IMR-90 (cell line): ENCODE results near the gene LTO1. TPM values are rescaled to one million over a fixed set of nuclear protein-coding genes. Genes with fewer than 3 reads are reported as not detected.

ENCODE experiments used
- ATAC-seq: fragments of 200-7000 bp; cut with Tn5 transposase; 2 replicates; pipeline ENCODE4 v1.9.1; 2020; ENCODE audit warnings: low read depth, mild to moderate bottlenecking, moderate library complexity
- BruUV-seq: library from RNA; stranded (reverse); fragments of 400-500 nt; replicated peaks from 2 replicates; lab custom pipeline; 2021; lab: Mats Ljungman, UMichigan
- CTCF ChIA-PET: fragments of 300-600 bp; formaldehyde crosslinking; extraction: SDS; loops from one replicate; lab custom pipeline; 2021; ENCODE audit warnings: antibody characterized with exemption; lab: Yijun Ruan, JAX
- POLR2A ChIA-PET: fragments of 300-600 bp; sonication (Branson Sonifier 250); formaldehyde crosslinking; loops from one replicate; lab custom pipeline; 2022; ENCODE audit warnings: antibody characterized with exemption; ENCODE audit not compliant: unreplicated experiment; lab: Charles Lee
- DNase-seq: peaks from one replicate; pipeline ENCODE4 v3.0.0; 2013
- H2AFZ ChIP-seq: replicated peaks from 2 replicates; pipeline ENCODE3; 2013; ENCODE audit warnings: low read length, mild to moderate bottlenecking; ENCODE audit not compliant: poor library complexity
- H2AK5ac ChIP-seq: 2 replicates; pipeline ENCODE4 v1.6.1; 2013; ENCODE audit warnings: low read depth, low read length, inconsistent platforms
- H2AK9ac ChIP-seq: replicated peaks from 2 replicates; pipeline ENCODE3; 2013; ENCODE audit warnings: mild to moderate bottlenecking, low read depth, low read length, moderate library complexity; ENCODE audit not compliant: poor library complexity
- H2BK120ac ChIP-seq: 2 replicates; pipeline ENCODE4 v1.6.1; 2013; ENCODE audit warnings: low read depth, low read length, inconsistent platforms
- H2BK15ac ChIP-seq: 3 replicates; pipeline ENCODE4 v1.6.1; 2013; ENCODE audit warnings: low read depth, low read length, inconsistent platforms
- H2BK20ac ChIP-seq: 2 replicates; pipeline ENCODE4 v1.6.1; 2013; ENCODE audit warnings: low read depth, mild to moderate bottlenecking, inconsistent platforms, low read length, moderate library complexity
- H2BK5ac ChIP-seq: 2 replicates; pipeline ENCODE4 v1.6.1; 2013; ENCODE audit warnings: mild to moderate bottlenecking, low read depth, low read length, inconsistent platforms; ENCODE audit not compliant: poor library complexity, severe bottlenecking
- H3K14ac ChIP-seq: replicated peaks from 2 replicates; pipeline ENCODE4 v1.6.1; 2013; ENCODE audit warnings: low read depth, low read length, inconsistent platforms
- H3K18ac ChIP-seq: 2 replicates; pipeline ENCODE4 v1.6.1; 2013; ENCODE audit warnings: low read depth, low read length, control low read depth
- H3K23ac ChIP-seq: 2 replicates; pipeline ENCODE4 v1.6.1; 2013; ENCODE audit warnings: low read depth, low read length, inconsistent platforms
- H3K27ac ChIP-seq: 2 replicates; pipeline ENCODE4 v1.5.1; 2013; ENCODE audit warnings: mild to moderate bottlenecking, control low read depth, low read length; ENCODE audit not compliant: insufficient read depth
- H3K27me3 ChIP-seq: 2 replicates; pipeline ENCODE4 v1.6.1; 2013; ENCODE audit warnings: low read length; ENCODE audit not compliant: control insufficient read depth, insufficient read depth
- H3K36me3 ChIP-seq: 2 replicates; pipeline ENCODE4 v1.6.1; 2013; ENCODE audit warnings: low read length, mixed read lengths; ENCODE audit not compliant: control insufficient read depth, insufficient read depth
- H3K4ac ChIP-seq: 2 replicates; pipeline ENCODE4 v1.6.1; 2013; ENCODE audit warnings: low read depth, low read length, inconsistent platforms
- H3K4me1 ChIP-seq: 2 replicates; pipeline ENCODE4 v1.6.1; 2013; ENCODE audit warnings: low read length, mixed read lengths; ENCODE audit not compliant: control insufficient read depth, insufficient read depth
- H3K4me2 ChIP-seq: 2 replicates; pipeline ENCODE4 v1.6.1; 2013; ENCODE audit warnings: low read depth, mild to moderate bottlenecking, control low read depth, low read length, moderate library complexity
- H3K4me3 ChIP-seq: 2 replicates; pipeline ENCODE4 v1.5.1; 2013; ENCODE audit warnings: low read depth, mild to moderate bottlenecking, control low read depth, low read length, moderate library complexity; ENCODE audit not compliant: insufficient read depth
- H3K56ac ChIP-seq: 2 replicates; pipeline ENCODE4 v1.6.1; 2013; ENCODE audit warnings: low read length, inconsistent platforms; ENCODE audit not compliant: insufficient read depth; ENCODE audit errors: extremely low read depth
- H3K79me1 ChIP-seq, 2 experiments: 2 replicates each; pipeline ENCODE4 v1.6.1; 2013; ENCODE audit warnings: low read length in 2 of 2, inconsistent platforms in 1 of 2, low read depth in 1 of 2
- H3K9ac ChIP-seq: 2 replicates; pipeline ENCODE4 v1.6.1; 2013; ENCODE audit warnings: low read depth, low read length, control low read depth
- H3K9me1 ChIP-seq: 2 replicates; pipeline ENCODE4 v1.6.1; 2013; ENCODE audit warnings: low read length, inconsistent platforms; ENCODE audit not compliant: insufficient read depth
- H3K9me3 ChIP-seq: 2 replicates; pipeline ENCODE4 v1.6.1; 2013; ENCODE audit warnings: low read length; ENCODE audit not compliant: control insufficient read depth, insufficient read depth
- H4K20me1 ChIP-seq: 2 replicates; pipeline ENCODE4 v1.6.1; 2013; ENCODE audit warnings: low read length, inconsistent platforms; ENCODE audit not compliant: insufficient read depth
- H4K5ac ChIP-seq: 2 replicates; pipeline ENCODE4 v1.6.1; 2013; ENCODE audit warnings: mild to moderate bottlenecking, low read depth, low read length, control low read depth
- H4K8ac ChIP-seq, 2 experiments: 2 replicates each; pipeline ENCODE4 v1.6.1; 2013; ENCODE audit warnings: low read depth in 2 of 2, low read length in 2 of 2, control low read depth in 1 of 2, inconsistent platforms in 1 of 2
- H4K91ac ChIP-seq: 2 replicates; pipeline ENCODE4 v1.6.1; 2013; ENCODE audit warnings: low read depth, low read length, inconsistent platforms; ENCODE audit not compliant: insufficient read depth
- CEBPB ChIP-seq: IDR thresholded peaks from 2 replicates; pipeline ENCODE4 v1.6.1; 2012; ENCODE audit warnings: low read depth, low read length, improper control_type of control experiment
- CHD1 ChIP-seq: IDR thresholded peaks from 2 replicates; pipeline ENCODE4 v1.6.1; 2012; ENCODE audit warnings: low read depth, low read length, improper control_type of control experiment
- CTCF ChIP-seq: conservative IDR thresholded peaks from 2 replicates; pipeline ENCODE4 v1.5.1; 2012; ENCODE audit warnings: mild to moderate bottlenecking, low read depth, low read length, improper control_type of control experiment
- MAZ ChIP-seq: IDR thresholded peaks from 2 replicates; pipeline ENCODE4 v1.6.1; 2012; ENCODE audit warnings: low read depth, mild to moderate bottlenecking, low read length, improper control_type of control experiment, moderate library complexity, borderline replicate concordance
- MXI1 ChIP-seq: IDR thresholded peaks from 2 replicates; pipeline ENCODE4 v1.6.1; 2012; ENCODE audit warnings: low read depth, mild to moderate bottlenecking, low read length, moderate library complexity, borderline replicate concordance
- NFE2L2 ChIP-seq: fragments of 150-350 bp; IDR thresholded peaks from 2 replicates; pipeline ENCODE4 v1.6.1; 2016; ENCODE audit warnings: low read depth, mild to moderate bottlenecking, low read length
- POLR2A ChIP-seq: IDR thresholded peaks from 2 replicates; pipeline ENCODE4 v1.6.1; 2012; ENCODE audit warnings: mild to moderate bottlenecking, low read depth, low read length
- RCOR1 ChIP-seq: IDR thresholded peaks from 2 replicates; pipeline ENCODE4 v1.6.1; 2012; ENCODE audit warnings: mild to moderate bottlenecking, low read length, improper control_type of control experiment; ENCODE audit not compliant: insufficient replicate concordance
- RFX5 ChIP-seq: IDR thresholded peaks from 2 replicates; pipeline ENCODE4 v1.8.0; 2012; ENCODE audit warnings: low read depth, mild to moderate bottlenecking, low read length, moderate library complexity
- WGBS, 2 experiments: methylation state at CpG; one replicate each; pipeline versions ENCODE4 v1.1.5 to v1.1.7; 2013; ENCODE audit warnings: missing lambda C conversion rate in 2 of 2; ENCODE audit not compliant: insufficient read length in 1 of 2; ENCODE audit errors: extremely low coverage in 2 of 2; 5-methylcytosine and 5-hydroxymethylcytosine counted together
- dilution Hi-C: fragments of 300-500 bp; cut with HindIII; formaldehyde crosslinking; loops from one replicate; pipeline ENCODE4 v1.14.3; 2018; ENCODE audit warnings: low sequenced_read_pairs; ENCODE audit not compliant: unreplicated experiment
- in situ Hi-C: fragments of 300-500 bp; cut with MboI; formaldehyde crosslinking; loops from 3 replicates; pipeline ENCODE4 v1.14.3; 2019; ENCODE audit warnings: low sequenced_read_pairs, inconsistent platforms, mixed read lengths
- intact Hi-C: fragments of 100-400 bp; cut with micrococcal nuclease; formaldehyde crosslinking; loops from 2 replicates; pipeline ENCODE4 v1.10.0; 2022
- polyA plus RNA-seq, 3 experiments: library from polyadenylated mRNA; depleted of rRNA; stranded (reverse); fragments of >200 nt; gene quantifications; 2 replicates each; pipeline ENCODE4 v1.2.3, GENCODE V29; 2012; ENCODE audit warnings: low replicate concordance in 1 of 3
- total RNA-seq: library from RNA; depleted of rRNA; stranded (reverse); fragments of >200 nt; gene quantifications from 2 replicates; pipeline ENCODE4 v1.2.3, GENCODE V29; 2012

LTO1 gene
- total and polyA plus RNA-seq, 2 of the 4 experiments (the other 2 are of a cell fraction), result 8.2 to 23.5 TPM

GRCh38 chr11:69716099-69716498 is 40.9 kb upstream of the LTO1 start:
- Histone ChIP-seq H3K9me3 (no peaks in the 10 kb centered on the region), H3K4me2 (no peak overlapping the region), H3K4me1 (no peaks in the 10 kb centered on the region), H2BK15ac (no peak overlapping the region), H3K4ac (no peak overlapping the region), H4K8ac (no peak overlapping the region), H3K14ac (no peak overlapping the region), H3K4me3 (no peak overlapping the region), H3K56ac (no peak overlapping the region), H3K9me1 (no peaks in the 10 kb centered on the region; the same call in 1 of the 2 replicates), H3K36me3 (no peaks in the 10 kb centered on the region), H3K27me3 (peaks cover 60% of the 10 kb centered on the region), H4K91ac (no peak overlapping the region), H2BK5ac (no peak overlapping the region), H2AK5ac (no peak overlapping the region), H3K23ac (no peak overlapping the region), H3K18ac (no peak overlapping the region), H4K5ac (no peak overlapping the region), H2AK9ac (no peak overlapping the region), H4K20me1 (no peaks in the 10 kb centered on the region), H2BK20ac (no peak overlapping the region), H3K9ac (no peak overlapping the region), H2AFZ (peak overlapping the region; percentile 43), H2BK120ac (no peak overlapping the region), H3K27ac (no peak overlapping the region), H3K79me1 (no peaks in the 10 kb centered on the region)
- POLR2A ChIA-PET, result no interaction called here
- in situ Hi-C loops, result loop anchor here (10.0 kb wide), 1 partner anchor 479 kb away; no protein-coding TSS in a partner anchor
- DNase-seq, result no peak
- dilution Hi-C loops, result no loop called here
- intact Hi-C loops, result no loop called here
- TF ChIP-seq POLR2A, result no peak
- no peak for TF ChIP-seq RFX5
- TF ChIP-seq CHD1, result no peak
- TF ChIP-seq CTCF, result no peak
- TF ChIP-seq NFE2L2, result no peak
- TF ChIP-seq RCOR1, result no peak
- no peak for TF ChIP-seq MXI1
- no peak for TF ChIP-seq CEBPB
- TF ChIP-seq MAZ, result no peak
- WGBS, 2 experiments, result 73% methylated on average over 11 of the region's 11 CpGs; no CpG with 5 or more reads in 1 of the 2 experiments
- ATAC-seq, result no peak
- BruUV-seq, result no TSS peak
- CTCF ChIA-PET, result interaction anchor here (0.5 to 1.0 kb wide), 2 partner anchors 126 to 733 kb away, joined by 3 to 4 read pairs; no protein-coding TSS in a partner anchor
